C4-2B (cell line): ENCODE data around the gene FAXDC2.

Experiments used
- ZFX ChIP-seq: fragments of 450-650 bp; IDR thresholded peaks from 2 replicates; pipeline ENCODE4 v1.6.1; 2017
- TF ChIP-seq, protein P1 (sequence below): fragments of 450-650 bp; conservative IDR thresholded peaks from 2 replicates; pipeline ENCODE4 v1.5.1; 2017; ENCODE audit warnings: mild to moderate bottlenecking

DNA sequence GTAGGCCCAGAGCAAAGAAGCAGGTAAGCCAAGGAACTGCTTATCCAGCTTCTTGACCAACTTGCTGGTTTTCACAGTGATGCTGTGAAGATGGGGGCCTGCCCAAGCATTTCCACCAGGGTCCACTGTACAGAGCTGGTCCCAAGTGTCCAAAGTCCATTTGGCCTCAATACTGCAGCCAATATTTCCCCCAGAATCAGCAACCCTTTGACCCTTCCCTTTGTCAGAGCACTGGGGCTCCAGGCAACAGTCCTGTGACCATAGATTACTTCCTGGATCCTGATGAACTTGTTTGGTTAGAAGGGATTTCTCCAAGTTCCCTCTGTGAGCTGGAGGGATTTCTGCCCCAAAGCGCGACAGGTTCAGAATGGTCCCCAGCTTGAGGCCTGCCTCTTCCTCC, 26.3 kb downstream of the FAXDC2 start:
- TF ChIP-seq, protein P1, sequence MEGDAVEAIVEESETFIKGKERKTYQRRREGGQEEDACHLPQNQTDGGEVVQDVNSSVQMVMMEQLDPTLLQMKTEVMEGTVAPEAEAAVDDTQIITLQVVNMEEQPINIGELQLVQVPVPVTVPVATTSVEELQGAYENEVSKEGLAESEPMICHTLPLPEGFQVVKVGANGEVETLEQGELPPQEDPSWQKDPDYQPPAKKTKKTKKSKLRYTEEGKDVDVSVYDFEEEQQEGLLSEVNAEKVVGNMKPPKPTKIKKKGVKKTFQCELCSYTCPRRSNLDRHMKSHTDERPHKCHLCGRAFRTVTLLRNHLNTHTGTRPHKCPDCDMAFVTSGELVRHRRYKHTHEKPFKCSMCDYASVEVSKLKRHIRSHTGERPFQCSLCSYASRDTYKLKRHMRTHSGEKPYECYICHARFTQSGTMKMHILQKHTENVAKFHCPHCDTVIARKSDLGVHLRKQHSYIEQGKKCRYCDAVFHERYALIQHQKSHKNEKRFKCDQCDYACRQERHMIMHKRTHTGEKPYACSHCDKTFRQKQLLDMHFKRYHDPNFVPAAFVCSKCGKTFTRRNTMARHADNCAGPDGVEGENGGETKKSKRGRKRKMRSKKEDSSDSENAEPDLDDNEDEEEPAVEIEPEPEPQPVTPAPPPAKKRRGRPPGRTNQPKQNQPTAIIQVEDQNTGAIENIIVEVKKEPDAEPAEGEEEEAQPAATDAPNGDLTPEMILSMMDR, result no peak
- TF ChIP-seq ZFX, result no peak
